Measurements from ENCODE around the gene DYNC1LI1.

Gene DYNC1LI1

DNA sequence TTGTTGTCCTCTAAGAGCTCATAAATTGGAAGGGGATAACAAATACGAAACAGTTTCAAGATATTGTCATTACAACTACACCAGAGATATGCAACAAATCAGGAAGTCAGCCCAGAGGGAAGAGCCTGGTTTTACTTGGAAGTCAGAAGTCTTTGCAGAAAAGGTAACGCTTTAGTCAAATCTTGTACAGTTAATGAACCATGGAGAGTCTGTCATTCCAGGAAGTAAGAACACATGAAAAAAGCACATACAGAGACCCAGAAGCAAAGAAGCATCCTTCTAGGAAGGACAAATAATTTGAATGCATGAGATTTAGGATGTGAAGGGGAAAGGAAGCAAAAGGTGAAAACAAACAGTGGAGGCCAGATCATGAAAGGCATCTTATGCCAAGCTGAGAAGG is 19.6 kb downstream of the DYNC1LI1 start:
- no peak overlapping the region for H3K4me3 ChIP-seq (ENCODE audit: low read depth, low read length)
- no peak for DNase-seq (ENCODE audit: low read depth)
- TF ChIP-seq, protein P1, sequence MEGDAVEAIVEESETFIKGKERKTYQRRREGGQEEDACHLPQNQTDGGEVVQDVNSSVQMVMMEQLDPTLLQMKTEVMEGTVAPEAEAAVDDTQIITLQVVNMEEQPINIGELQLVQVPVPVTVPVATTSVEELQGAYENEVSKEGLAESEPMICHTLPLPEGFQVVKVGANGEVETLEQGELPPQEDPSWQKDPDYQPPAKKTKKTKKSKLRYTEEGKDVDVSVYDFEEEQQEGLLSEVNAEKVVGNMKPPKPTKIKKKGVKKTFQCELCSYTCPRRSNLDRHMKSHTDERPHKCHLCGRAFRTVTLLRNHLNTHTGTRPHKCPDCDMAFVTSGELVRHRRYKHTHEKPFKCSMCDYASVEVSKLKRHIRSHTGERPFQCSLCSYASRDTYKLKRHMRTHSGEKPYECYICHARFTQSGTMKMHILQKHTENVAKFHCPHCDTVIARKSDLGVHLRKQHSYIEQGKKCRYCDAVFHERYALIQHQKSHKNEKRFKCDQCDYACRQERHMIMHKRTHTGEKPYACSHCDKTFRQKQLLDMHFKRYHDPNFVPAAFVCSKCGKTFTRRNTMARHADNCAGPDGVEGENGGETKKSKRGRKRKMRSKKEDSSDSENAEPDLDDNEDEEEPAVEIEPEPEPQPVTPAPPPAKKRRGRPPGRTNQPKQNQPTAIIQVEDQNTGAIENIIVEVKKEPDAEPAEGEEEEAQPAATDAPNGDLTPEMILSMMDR (IDR thresholded peaks at IDR 0.05; ENCODE audit: low read depth, low read length, missing control alignments) = no peak
- in situ Hi-C loops (cut with HindIII; ENCODE audit: low sequenced_read_pairs) = no loop called here

DNA sequence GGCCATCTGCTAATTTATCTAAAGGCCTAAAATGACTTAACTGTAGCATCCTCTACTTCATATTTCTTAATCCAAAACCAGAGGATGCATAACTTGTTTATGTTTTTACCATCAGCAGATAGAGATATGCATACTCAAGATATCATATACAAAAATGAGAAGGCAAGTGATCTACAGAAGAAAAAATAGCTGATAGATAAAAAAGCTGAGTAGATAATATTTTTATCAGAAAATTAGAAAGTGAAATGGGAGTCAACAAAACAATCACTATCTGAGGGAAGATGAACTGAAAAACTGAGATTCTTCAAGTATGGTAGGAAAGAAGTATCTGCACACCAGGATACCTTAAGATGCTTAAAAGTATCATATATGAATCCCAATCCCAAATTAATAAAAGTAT is 25.4 kb downstream of the DYNC1LI1 start:
- in situ Hi-C loops (cut with HindIII; ENCODE audit: low sequenced_read_pairs) = no loop called here
- TF ChIP-seq, protein P1 (IDR thresholded peaks at IDR 0.05; ENCODE audit: low read depth, low read length, missing control alignments) = no peak
- H3K4me3 ChIP-seq (ENCODE audit: low read depth, low read length) = no peak overlapping the region
- DNase-seq (ENCODE audit: low read depth) = no peak

DNA sequence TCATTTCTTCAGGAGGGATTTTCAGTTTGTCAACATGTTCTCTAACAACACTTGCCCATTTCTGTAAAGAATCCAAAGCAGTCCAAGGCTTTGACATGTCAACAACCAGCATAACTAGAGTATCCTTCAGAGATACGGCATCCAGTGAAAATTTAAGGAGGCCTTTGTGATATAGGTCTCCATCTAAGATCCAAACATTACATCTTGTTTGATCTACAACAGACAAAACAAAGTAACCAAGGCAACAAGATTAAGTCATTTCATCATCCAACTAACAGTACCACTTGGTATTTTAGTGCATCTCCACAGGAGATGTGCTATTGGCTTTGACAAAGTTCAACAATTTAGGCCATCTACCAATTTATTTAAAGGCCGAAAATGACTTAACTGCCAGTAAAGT is 25.8 kb downstream of the DYNC1LI1 start:
- TF ChIP-seq, protein P1 (IDR thresholded peaks at IDR 0.05; ENCODE audit: low read depth, low read length, missing control alignments) = no peak
- DNase-seq (ENCODE audit: low read depth) = no peak
- no peak overlapping the region for H3K4me3 ChIP-seq (ENCODE audit: low read depth, low read length)
- in situ Hi-C loops (cut with HindIII; ENCODE audit: low sequenced_read_pairs) = no loop called here

DNA sequence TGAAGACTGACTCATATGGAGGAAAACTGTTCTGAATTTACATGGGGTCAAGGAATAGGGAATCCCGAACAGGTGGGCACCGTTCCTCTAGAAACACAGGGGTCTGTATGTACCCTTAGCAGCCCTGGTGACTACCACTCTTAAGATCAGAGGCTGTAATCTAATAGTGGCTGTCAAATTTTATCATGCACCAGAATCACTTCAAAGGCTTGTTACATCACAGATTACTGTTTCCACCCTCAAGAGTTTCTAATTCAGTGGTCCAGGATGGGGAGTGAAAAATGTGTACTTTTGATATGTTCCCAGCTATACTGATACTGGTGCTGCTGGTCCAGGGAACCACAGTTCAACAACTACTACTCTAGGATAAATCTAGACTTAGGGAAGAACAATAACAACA is 27.9 kb downstream of the DYNC1LI1 start:
- no peak overlapping the region for H3K4me3 ChIP-seq (ENCODE audit: low read depth, low read length)
- TF ChIP-seq, protein P1 (IDR thresholded peaks at IDR 0.05; ENCODE audit: low read depth, low read length, missing control alignments) = no peak
- DNase-seq (ENCODE audit: low read depth) = no peak
- in situ Hi-C loops (cut with HindIII; ENCODE audit: low sequenced_read_pairs) = no loop called here

DNA sequence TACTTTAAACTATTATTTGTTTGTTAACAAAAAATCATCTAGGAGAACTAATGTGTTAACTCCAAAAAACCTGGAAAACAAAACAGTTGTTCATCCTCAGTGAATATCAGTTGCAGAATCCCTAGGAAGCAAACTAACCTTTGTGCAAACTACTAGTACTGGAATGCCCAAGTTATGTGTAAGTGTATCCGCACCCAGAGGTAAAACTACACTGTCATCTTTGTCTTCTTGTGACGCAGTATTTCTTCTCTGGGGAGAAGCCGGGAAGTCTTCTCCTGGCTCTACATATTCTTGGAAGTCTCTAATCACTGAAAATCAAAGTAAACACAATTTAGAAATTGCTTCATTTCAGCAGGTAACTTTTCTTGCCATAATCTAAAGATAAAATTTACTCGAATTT is 29.8 kb downstream of the DYNC1LI1 start:
- TF ChIP-seq, protein P1 (IDR thresholded peaks at IDR 0.05; ENCODE audit: low read depth, low read length, missing control alignments) = no peak
- DNase-seq (ENCODE audit: low read depth) = no peak
- in situ Hi-C loops (cut with HindIII; ENCODE audit: low sequenced_read_pairs) = no loop called here
- no peak overlapping the region for H3K4me3 ChIP-seq (ENCODE audit: low read depth, low read length)

DNA sequence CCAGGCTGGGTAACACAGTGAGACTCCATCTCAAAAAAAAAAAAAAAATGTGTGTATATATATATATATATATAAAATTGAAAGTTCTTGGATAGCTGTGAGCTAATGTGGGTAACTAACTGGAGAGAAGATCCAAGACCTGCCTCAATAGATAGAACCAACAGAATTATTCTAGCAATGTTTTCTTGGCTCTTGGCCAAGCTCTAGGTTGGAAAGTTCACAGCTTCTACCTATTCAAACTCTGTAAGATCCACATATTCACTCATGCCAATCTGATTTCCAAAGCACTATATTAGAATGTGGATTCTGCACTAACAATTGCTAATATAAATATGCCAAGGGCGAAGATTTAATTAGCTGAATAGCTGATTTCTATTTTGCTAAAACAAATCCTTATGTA is 38.2 kb downstream of the DYNC1LI1 start:
- in situ Hi-C loops (cut with HindIII; ENCODE audit: low sequenced_read_pairs) = no loop called here
- TF ChIP-seq, protein P1 (IDR thresholded peaks at IDR 0.05; ENCODE audit: low read depth, low read length, missing control alignments) = no peak
- H3K4me3 ChIP-seq (ENCODE audit: low read depth, low read length) = no peak overlapping the region
- DNase-seq (ENCODE audit: low read depth) = no peak

All from astrocyte of the cerebellum (primary cell).